ENCODE measurements around the gene OR2L3.

- TF ChIP-seq CTCF (IDR thresholded peaks at IDR 0.05) = no peak
- no peak for TF ChIP-seq POLR2AphosphoS5 (IDR thresholded peaks at IDR 0.05)
These were observed 48.2 kb downstream of the OR2L3 start, which contains the start of gene OR2L13 for GRCh38 chr1:248094884-248095283.
